Activated naive CD4-positive, alpha-beta T cell (primary cell): Measurements from ENCODE around the gene EIF5.
"Not testable (repeated sequence)": the region's sequence is repeated elsewhere in the genome, so short reads cannot be mapped to it uniquely, and the experiment has no call there.

Source experiments
- DNase-seq, 4 experiments: peaks; one replicate each; lab custom pipeline; 2025; lab: John Stamatoyannopoulos, UW

Gene EIF5

GRCh38 chr14:103336191-103336590 is 2.2 kb downstream of the EIF5 start:
- DNase-seq: no peak

- no peak for DNase-seq
Observed at GRCh38 chr14:103337794-103338193, 3.8 kb downstream of the EIF5 start.

- DNase-seq: no peak
Observed at GRCh38 chr14:103339561-103339960, 5.5 kb downstream of the EIF5 start.

GRCh38 chr14:103340480-103341212 is 6.6 kb downstream of the EIF5 start:
- DNase-seq: no peak

GRCh38 chr14:103341250-103342129 is 7.5 kb downstream of the EIF5 start:
- DNase-seq: no peak

- no peak for DNase-seq
Observed at GRCh38 chr14:103343164-103343879, 9.3 kb downstream of the EIF5 start.

GRCh38 chr14:103343905-103344797 is 10.1 kb downstream of the EIF5 start:
- no peak for DNase-seq

- no peak for DNase-seq
Observed at GRCh38 chr14:103346286-103346685, 12.2 kb downstream of the EIF5 start.

GRCh38 chr14:103347091-103347815 is 13.2 kb downstream of the EIF5 start:
- DNase-seq: no peak

GRCh38 chr14:103348154-103348553 is 14.1 kb downstream of the EIF5 start:
- no peak for DNase-seq

- no peak for DNase-seq
Observed at GRCh38 chr14:103349982-103350381, 15.9 kb downstream of the EIF5 start.

- DNase-seq: no peak
Observed at GRCh38 chr14:103353362-103353761, 19.3 kb downstream of the EIF5 start.

GRCh38 chr14:103354141-103354540 is 20.1 kb downstream of the EIF5 start:
- no peak for DNase-seq

GRCh38 chr14:103356024-103356682 is 22.1 kb downstream of the EIF5 start:
- no peak for DNase-seq

- not testable (repeated sequence) for DNase-seq
Observed at GRCh38 chr14:103357552-103357951, 23.5 kb downstream of the EIF5 start.

GRCh38 chr14:103360548-103360947 is 26.5 kb downstream of the EIF5 start:
- DNase-seq: no peak

- DNase-seq: no peak
Observed at GRCh38 chr14:103361867-103362266, 27.8 kb downstream of the EIF5 start.

GRCh38 chr14:103362780-103363179 is 28.7 kb downstream of the EIF5 start:
- DNase-seq: no peak

- DNase-seq: no peak
Observed at GRCh38 chr14:103366741-103367140, 32.7 kb downstream of the EIF5 start.

- DNase-seq: no peak
Observed at GRCh38 chr14:103367995-103368394, 34.0 kb downstream of the EIF5 start.
